MCF 10A (cell line): Measurements from ENCODE around the gene DOK5. TPM values are rescaled to one million over a fixed set of nuclear protein-coding genes. Genes with fewer than 3 reads are reported as not detected.
A peak's percentile ranks its signal among the peaks of the same experiment; 100 is the strongest.

ENCODE experiments used
- Bru-seq: library from RNA; stranded (reverse); fragments of 400-500 nt; gene quantifications from one replicate; lab custom pipeline; 2021; lab: Mats Ljungman, UMichigan
- BruChase-seq, 2 experiments: library from RNA; stranded (reverse); fragments of 400-500 nt; gene quantifications; one replicate each; lab custom pipeline; 2021; lab: Mats Ljungman, UMichigan
- BruUV-seq: library from RNA; stranded (reverse); fragments of 400-500 nt; replicated peaks from 2 replicates; lab custom pipeline; 2021; lab: Mats Ljungman, UMichigan
- CTCF ChIA-PET: fragments of 300-600 bp; sonication (Branson Sonifier 250); formaldehyde crosslinking; extraction: SDS; loops from one replicate; lab custom pipeline; 2021; ENCODE audit warnings: antibody characterized with exemption, inconsistent platforms; lab: Yijun Ruan, JAX
- POLR2A ChIA-PET: fragments of 300-600, 350-650 bp; sonication (Branson Sonifier 250); formaldehyde crosslinking; extraction: SDS; loops from one replicate; lab custom pipeline; 2020; ENCODE audit warnings: antibody characterized with exemption, inconsistent platforms; lab: Yijun Ruan, JAX
- DNase-seq: peaks from one replicate; pipeline ENCODE4 v3.0.0-alpha.2; 2018; ENCODE audit not compliant: unreplicated experiment
- H3K27ac Mint-ChIP-seq: one replicate; pipeline ENCODE4 v1.8.0; 2022; ENCODE audit warnings: mild to moderate bottlenecking, low read depth, mixed read lengths; ENCODE audit not compliant: unreplicated experiment
- H3K27me3 Mint-ChIP-seq: one replicate; pipeline ENCODE4 v1.8.0; 2022; ENCODE audit warnings: mixed read lengths; ENCODE audit not compliant: insufficient read depth, unreplicated experiment
- H3K36me3 Mint-ChIP-seq: one replicate; pipeline ENCODE4 v1.8.0; 2022; ENCODE audit warnings: mild to moderate bottlenecking, moderate library complexity, mixed read lengths; ENCODE audit not compliant: insufficient read depth, unreplicated experiment
- H3K4me1 Mint-ChIP-seq: one replicate; pipeline ENCODE4 v1.8.0; 2022; ENCODE audit warnings: mixed read lengths; ENCODE audit not compliant: insufficient read depth, unreplicated experiment
- H3K4me3 Mint-ChIP-seq: one replicate; pipeline ENCODE4 v1.8.0; 2022; ENCODE audit warnings: mild to moderate bottlenecking, moderate library complexity, mixed read lengths; ENCODE audit not compliant: unreplicated experiment
- H3K9me3 Mint-ChIP-seq: one replicate; pipeline ENCODE4 v1.8.0; 2022; ENCODE audit warnings: mixed read lengths; ENCODE audit not compliant: unreplicated experiment
- intact Hi-C: fragments of 100-400 bp; cut with micrococcal nuclease; formaldehyde crosslinking; loops from 2 replicates; pipeline ENCODE4 v1.14.1; 2022
- long read RNA-seq: library from polyadenylated mRNA; stranded (forward); transcript quantifications from one replicate; pipeline ENCODE4 v2.0.0, GENCODE V29; 2022
- total RNA-seq: library from RNA; stranded (reverse); gene quantifications from 2 replicates; pipeline ENCODE4 v1.2.3, GENCODE V29; 2022
- TF ChIP-seq, protein P1 (sequence below): fragments of 200-600 bp; IDR thresholded peaks from one replicate; pipeline ENCODE4 v1.8.0; 2022; ENCODE audit warnings: antibody characterized with exemption, mild to moderate bottlenecking; ENCODE audit not compliant: unreplicated experiment

The DOK5 gene
- total RNA-seq = not detected in 2 replicates
- Bru-seq, nascent RNA = not detected
- percentile 0 among the genes with signal in this experiment for BruChase-seq, experiment 1, labeled RNA remaining after a 6-hour chase
- BruChase-seq, experiment 2, labeled RNA remaining after a 2-hour chase = percentile 0 among the genes with signal in this experiment
- long read RNA-seq = 0 reads

DNA sequence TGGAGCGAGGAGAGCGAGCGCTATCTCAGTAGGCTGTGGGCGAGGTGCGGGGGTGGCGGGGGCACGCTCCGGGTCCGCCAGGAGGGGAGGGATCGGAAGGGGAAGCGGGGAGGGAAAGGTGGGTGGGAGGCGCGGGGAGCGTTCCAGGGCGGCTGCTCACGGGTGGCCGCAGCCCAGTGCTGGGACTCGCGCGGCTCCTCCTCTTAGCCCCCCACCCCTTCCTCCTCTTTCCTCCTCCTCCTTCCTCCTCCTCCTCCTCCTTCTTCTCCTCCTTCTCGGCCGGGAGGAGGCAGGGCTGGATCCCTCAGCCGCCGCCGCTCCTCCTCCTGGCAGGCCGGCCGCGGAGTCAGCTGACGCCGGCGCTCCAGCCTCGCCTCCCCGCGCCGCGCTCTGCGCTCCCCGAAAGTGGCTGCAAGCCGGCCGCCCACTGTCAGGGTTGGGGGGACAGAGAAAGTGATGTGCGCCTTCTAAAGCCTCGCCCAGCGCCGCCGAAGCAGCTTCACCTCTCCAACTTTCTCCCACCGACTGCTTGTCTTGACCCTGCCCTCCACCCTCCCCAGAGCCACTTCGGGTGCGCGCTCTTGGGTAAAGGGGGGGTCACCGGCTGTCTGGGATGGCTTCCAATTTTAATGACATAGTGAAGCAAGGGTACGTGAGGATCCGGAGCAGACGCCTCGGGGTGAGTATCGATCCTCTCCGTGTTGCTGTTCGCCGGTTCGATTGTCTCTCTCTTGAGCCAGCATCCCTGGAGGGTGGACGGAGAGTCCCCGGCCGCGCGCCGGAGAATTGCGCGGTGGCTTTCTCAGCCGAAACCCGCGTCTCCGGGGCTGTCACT lies at the start of gene DOK5:
TSS of gene DOK5 (plus strand) at position 260 of the 835 bp plus-strand sequence. CDS start at position 614, 354 bp downstream.
- Mint-ChIP-seq H3K4me1 (no peaks in the 10 kb centered on the region), H3K4me3 (no peak within 1 kb of the TSS), H3K9me3 (no peaks in the 10 kb centered on the region), H3K36me3 (no peaks in the 10 kb centered on the region), H3K27ac (no peak within 1 kb of the TSS), H3K27me3 (peaks cover 52% of the 10 kb centered on the region)
- intact Hi-C loops = no loop called here
- POLR2A ChIA-PET = no interaction called here
- CTCF ChIA-PET = no interaction called here
- TF ChIP-seq, protein P1, sequence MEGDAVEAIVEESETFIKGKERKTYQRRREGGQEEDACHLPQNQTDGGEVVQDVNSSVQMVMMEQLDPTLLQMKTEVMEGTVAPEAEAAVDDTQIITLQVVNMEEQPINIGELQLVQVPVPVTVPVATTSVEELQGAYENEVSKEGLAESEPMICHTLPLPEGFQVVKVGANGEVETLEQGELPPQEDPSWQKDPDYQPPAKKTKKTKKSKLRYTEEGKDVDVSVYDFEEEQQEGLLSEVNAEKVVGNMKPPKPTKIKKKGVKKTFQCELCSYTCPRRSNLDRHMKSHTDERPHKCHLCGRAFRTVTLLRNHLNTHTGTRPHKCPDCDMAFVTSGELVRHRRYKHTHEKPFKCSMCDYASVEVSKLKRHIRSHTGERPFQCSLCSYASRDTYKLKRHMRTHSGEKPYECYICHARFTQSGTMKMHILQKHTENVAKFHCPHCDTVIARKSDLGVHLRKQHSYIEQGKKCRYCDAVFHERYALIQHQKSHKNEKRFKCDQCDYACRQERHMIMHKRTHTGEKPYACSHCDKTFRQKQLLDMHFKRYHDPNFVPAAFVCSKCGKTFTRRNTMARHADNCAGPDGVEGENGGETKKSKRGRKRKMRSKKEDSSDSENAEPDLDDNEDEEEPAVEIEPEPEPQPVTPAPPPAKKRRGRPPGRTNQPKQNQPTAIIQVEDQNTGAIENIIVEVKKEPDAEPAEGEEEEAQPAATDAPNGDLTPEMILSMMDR = no peak
- no TSS peak for BruUV-seq
- no peak for DNase-seq

DNA sequence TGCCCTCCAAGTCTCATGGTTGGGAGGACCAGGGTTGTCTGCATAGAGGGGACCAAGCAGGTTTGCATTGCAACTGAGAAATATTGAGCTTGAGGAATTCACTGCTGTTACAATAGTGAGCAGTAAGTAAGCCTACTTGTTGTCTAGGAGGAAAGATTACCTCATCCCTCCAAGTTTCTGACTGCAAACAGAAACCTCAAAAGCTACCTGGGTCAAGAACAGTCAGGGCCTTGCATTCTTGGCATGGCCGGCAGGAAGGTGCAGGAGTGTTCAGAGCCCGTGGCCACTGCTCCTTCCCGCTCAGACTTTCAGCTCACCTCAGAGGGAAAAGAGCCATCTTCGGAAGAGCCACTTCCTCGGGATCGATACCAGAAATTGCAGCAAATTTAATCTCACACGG lies 46.0 kb upstream of the DOK5 start:
- peaks cover 12% of the 10 kb centered on the region for H3K9me3 Mint-ChIP-seq
- TF ChIP-seq, protein P1 = no peak
- no peak for DNase-seq
- intact Hi-C loops = no loop called here
- ChIA-PET CTCF (interaction anchor here (0.7 kb wide), 2 partner anchors 203 to 252 kb away, joined by 3 read pairs; no protein-coding TSS in a partner anchor), POLR2A (no interaction called here)
- H3K4me1 Mint-ChIP-seq = no peaks in the 10 kb centered on the region
- H3K27me3 Mint-ChIP-seq = peaks cover 12% of the 10 kb centered on the region
- H3K4me3 Mint-ChIP-seq = no peak overlapping the region
- H3K36me3 Mint-ChIP-seq = no peaks in the 10 kb centered on the region
- H3K27ac Mint-ChIP-seq = no peak overlapping the region
- no TSS peak for BruUV-seq

- no peak overlapping the region for H3K27ac Mint-ChIP-seq
- ChIA-PET POLR2A (no interaction called here), CTCF (interaction anchor here (0.7 kb wide), 1 partner anchor 488 kb away, joined by 3 read pairs; no protein-coding TSS in a partner anchor)
- DNase-seq = no peak
- BruUV-seq = no TSS peak
- no peaks in the 10 kb centered on the region for H3K4me1 Mint-ChIP-seq
- no peak overlapping the region for H3K4me3 Mint-ChIP-seq
- TF ChIP-seq, protein P1 = no peak
- intact Hi-C loops = no loop called here
- no peaks in the 10 kb centered on the region for H3K9me3 Mint-ChIP-seq
- H3K36me3 Mint-ChIP-seq = no peaks in the 10 kb centered on the region
- H3K27me3 Mint-ChIP-seq = peaks cover 12% of the 10 kb centered on the region
Observed at GRCh38 chr20:54431156-54431944, 44.0 kb upstream of the DOK5 start.
